GM20431 (cell line): ENCODE data around the gene GAL3ST3.

Experiments
- in situ Hi-C: fragments of 300-500 bp; cut with MseI, MboI; formaldehyde crosslinking; loops from one replicate; pipeline ENCODE4 v1.15.0; 2020; ENCODE audit warnings: low sequenced_read_pairs; ENCODE audit not compliant: unreplicated experiment

The GAL3ST3 gene

DNA sequence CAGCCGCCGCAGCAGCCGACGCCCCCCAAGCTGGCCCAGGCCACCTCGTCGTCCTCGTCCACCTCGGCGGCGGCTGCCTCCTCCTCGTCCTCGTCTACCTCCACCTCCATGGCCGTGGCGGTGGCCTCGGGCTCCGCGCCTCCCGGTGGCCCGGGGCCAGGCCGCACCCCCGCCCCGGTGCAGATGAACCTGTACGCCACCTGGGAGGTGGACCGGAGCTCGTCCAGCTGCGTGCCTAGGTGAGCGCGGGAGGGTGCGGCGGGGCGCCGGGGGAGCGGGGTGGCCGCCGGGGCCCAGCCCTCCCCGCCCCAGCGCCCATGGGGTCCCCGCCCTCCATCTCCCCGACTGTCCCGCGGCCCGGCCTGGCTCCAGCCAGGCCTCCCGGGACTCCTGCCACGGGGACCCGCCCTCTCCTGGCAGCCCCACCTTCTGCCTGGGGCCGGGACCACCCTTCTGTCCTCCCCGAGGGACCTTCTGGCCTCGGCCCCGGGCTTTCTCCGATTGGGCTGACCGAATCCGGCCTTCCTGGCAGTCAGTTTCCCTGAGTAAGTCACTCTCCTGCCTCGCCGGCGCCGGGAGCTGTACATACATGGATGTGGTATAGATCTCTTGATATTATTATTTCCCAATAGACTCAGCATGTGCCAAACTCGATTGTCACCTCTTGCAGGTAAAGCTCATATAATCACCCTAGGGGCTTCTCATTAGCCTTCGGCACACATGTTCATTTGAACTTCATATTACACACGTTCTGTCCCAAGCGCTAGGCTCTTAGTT, 21.8 kb upstream of the GAL3ST3 start:
- in situ Hi-C loops, result no loop called here

DNA sequence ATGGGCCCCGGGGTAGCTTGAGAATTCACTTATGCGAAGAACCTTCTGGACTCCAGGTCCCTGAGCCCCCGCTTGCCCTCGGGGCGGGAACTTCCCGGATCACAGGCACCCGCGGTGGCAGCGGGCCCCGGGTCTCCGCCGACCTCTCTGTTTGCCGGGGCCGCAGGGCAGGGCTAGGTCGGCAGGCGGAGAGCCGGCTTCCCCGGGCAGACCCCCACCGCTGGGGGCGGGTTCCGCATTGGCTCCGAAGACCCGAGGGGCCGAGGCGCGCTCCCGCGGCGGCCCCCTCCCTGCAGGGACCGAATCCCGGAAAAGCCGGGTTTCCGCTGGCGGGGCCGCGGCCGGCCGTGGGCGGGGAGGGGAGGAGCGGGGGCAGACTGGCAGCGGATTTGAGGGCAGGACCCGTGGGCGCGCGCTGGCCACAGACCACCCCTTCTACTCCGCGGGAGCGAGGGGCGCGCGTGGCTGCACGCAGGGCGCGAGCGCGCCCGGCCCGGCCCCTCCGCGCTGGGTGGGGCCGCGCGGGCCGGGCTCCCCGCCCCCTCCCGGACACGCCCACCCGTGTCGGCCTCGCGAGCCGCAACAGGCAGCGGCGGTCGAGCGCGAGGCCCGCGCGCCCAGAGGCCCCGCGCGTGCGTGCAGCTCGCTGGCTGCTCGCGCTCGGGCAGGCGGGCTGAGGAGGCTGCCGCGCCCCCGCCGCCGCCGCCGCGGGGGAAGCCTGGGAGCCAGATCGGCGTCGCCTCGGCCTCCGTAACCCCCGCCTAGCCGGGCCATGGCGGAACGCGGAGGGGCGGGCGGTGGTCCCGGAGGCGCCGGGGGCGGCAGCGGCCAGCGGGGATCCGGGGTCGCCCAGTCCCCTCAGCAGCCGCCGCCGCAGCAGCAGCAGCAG, 21.0 kb upstream of the GAL3ST3 start, which contains the start of gene PACS1:
TSS of gene PACS1 (plus strand) at position 558 of the 889 bp plus-strand sequence. CDS start at position 773, 215 bp downstream.
- in situ Hi-C loops, result loop anchor here (5.0 kb wide), 1 partner anchor 62 kb away; no protein-coding TSS in a partner anchor

DNA sequence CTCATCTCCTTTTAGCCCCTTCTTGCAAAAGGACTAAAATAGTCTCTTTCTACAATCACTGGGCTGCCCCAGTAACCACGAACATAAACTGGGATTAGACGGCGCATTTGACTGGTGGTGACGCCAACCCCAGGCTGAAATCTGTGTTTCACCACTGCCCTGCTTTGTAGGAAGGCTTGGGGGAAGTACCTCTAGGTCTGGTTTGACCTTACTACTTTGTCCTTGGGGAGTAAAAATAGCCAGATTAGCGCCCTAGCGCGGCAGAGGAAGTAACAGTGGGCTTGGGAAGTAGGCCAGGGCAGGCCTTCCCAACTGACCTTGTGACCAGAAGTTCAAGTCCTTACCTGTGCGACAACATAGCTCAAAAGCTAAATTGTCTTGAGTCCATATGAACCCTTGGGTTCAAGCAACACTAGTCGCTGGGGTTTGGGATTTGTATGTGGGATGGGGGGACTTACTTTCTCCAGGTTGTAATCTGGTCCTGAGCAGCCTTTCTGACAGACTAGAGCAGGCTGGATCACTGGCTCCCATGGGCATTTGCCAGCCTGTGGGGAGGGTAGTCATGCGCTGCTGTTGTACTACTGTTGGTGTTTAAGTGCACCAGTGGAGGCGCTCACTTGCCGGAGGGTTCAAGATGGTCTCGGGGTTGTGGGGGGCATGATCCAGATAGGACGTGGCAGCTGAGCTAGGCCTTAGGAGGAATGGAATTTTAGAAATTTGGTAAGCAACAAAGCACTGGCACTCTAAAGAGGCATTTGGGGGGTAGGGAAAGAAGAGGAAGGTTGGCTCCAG, 20.2 kb upstream of the GAL3ST3 start:
- in situ Hi-C loops, result loop anchor here (5.0 kb wide), 1 partner anchor 63 kb away; no protein-coding TSS in a partner anchor

DNA sequence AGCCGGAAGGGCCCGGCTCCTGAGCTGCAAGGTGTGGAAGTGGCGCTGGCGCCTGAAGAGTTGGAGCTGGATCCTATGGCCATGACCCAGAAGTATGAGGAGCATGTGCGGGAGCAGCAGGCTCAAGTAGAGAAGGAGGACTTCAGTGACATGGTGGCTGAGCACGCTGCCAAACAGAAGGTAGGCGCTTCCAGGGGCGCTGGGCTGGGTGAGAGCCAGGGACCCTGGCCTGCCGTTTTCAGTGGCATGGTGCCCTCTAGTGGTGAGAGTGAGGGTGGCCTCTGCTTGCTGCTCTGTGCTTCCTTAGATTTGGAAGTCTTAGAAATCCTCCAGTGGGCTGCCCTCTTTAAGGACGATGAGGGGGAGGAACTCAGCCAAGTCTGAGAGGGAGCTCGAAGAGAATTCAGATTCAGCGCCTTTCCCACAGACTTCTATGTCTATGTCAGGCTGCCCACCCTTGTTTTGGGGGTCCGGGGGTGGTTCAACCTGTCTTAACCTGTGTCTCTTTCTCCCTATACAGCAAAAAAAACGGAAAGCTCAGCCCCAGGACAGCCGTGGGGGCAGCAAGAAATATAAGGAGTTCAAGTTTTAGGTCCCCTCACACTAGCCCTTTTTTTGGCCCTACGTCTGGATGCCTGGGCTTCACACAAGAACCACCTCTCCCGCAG, 19.3 kb upstream of the GAL3ST3 start:
- in situ Hi-C loops, result loop anchor here (5.0 kb wide), 1 partner anchor 64 kb away; no protein-coding TSS in a partner anchor

DNA sequence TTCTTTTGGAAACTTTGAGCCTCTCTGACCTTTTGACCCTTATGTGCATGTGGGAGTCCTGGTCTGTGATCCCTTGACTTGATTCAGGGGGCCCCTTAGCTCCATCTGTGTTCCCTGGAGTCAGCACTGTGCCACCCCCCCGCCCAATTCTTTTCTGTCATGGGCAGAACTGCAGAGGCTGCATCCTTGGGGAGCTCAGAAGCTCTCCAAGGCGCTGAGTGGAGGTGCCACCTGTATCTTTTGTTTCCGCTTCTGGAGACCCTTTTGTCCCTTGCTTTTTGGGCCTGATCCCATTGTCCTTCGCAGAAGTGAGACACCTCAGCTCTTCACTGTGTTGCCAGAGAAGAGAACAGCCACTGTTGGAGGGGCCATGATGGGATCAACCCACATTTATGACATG, 18.7 kb upstream of the GAL3ST3 start:
- in situ Hi-C loops, result loop anchor here (5.0 kb wide), 1 partner anchor 65 kb away; no protein-coding TSS in a partner anchor

DNA sequence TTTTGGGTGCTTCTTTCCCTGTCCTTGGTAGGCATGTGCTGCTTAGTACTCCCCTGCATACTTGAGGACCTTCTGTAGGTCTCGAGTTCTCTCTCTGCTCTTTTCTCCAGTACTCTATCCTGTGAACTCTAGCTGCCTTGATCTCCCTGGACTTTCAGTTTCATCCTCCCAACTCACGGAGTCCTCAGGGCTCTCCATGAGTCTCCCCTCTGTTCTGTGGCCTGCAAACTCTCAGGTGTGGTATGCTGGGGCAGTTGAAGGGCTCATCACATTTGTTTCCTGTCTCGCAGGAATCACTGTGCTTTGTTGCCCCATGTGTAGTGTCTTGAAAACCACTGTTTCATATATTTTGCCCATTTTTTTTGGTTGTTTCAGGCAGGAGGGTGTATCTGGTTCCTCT, 17.8 kb upstream of the GAL3ST3 start:
- in situ Hi-C loops, result loop anchor here (5.0 kb wide), 1 partner anchor 66 kb away; no protein-coding TSS in a partner anchor

DNA sequence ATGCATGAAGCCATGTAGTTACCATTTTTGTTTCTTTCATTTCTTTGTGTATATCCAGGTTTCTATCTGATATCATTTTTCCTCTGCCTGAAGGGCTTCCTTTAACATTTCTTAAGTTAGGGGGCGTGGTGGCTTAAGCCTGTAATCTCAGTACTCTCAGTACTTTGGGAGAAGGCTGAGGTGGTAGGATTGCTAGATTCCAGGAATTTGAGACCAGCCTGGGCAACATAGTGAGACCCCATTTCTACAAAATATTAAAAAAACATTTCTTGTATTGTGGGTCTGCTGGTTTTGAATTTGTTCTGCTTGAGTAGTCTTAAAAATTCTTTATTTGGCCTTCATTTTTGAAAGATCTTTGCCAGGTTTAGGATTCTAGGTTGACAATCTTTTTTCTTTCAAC, 15.6 kb upstream of the GAL3ST3 start:
- in situ Hi-C loops, result no loop called here

DNA sequence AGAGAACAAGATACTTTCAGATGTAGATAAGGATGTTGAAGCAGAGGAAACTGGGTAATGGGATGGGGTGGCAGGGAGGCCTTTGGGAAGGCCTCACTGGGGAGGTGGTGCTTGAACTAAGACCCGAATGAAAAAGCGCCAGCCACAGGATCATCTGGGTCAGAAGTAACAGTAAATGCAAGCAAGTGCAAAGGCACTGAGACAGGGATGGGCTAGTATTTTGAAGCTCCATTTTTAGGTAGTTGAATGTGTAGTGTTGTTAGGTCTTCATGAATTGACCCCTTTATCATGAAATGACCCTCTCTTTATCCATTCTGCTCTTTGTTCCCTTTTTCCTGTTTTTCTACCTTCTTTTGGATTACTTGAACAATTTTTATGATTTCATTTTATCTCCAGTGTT, 14.9 kb upstream of the GAL3ST3 start:
- in situ Hi-C loops, result no loop called here

DNA sequence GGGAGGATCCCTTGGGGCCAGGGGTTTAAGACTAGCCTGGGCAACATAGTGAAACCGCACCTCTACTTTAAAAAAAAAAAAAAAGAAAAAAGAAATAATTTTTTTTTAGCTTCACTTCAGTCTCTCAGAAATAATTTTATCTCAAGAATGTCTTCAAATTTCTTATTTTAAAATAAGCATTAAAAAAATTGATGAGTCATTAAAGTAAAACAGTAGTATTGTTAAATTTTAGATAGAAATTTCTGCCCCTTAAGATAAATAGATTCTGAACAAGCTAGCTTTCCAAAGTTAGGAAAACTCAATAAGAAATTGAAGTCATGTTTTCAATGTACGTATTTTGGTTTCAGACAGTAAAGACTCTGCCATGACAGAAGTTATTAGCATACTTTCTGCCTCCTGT, 13.4 kb upstream of the GAL3ST3 start:
- in situ Hi-C loops, result no loop called here

DNA sequence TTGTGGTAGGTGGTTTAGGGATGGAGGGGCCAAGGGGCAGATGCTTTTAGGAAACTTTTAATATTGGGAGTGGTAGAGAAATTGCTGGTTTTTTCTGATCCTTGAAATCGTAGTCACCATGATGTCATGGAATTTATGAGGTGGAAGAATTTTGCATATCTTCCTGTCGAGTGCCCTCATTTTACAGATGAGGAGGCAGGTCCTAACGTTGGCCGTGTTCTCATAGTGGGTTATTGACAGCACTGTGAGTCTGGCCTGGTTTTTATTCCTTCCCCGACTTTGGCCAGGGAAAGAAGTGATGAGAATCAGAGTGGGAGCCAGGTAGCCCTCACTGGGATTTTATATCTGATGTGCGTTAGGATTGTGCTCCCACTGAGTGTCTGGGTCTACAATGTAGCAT, 12.3 kb upstream of the GAL3ST3 start:
- in situ Hi-C loops, result no loop called here

DNA sequence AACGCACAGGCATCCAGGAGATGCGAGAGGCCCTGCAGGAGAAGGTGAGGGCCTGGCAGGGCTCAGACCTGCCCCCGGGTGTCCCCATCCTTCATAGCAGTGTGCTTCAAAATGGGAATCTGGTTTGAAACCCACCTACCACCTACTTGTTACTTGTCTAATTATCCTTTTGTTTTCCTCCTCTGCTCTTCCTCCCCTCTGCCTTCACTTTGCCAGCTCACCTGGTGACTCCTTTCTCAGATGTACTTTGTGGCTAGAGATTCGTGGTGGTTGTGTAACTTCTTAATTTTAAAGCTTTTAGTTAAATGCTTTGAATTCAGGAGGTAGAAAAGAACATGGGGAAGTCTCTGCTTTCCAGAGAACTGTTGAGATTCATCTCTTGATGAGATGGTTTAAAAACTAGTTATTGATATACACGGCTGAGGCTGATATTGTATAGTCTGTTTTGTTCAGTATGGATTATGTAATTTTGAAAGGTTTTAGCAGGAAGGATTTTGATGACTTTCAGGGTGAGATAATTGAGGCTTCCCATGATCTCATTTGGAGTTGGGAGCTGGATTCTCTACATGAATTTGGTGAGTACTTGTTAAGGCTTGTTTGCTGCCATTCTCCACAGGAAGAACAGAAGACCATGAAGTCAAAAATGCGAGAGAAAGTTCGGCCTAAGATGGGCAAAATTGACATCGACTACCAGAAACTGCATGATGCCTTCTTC, 11.2 kb upstream of the GAL3ST3 start:
- in situ Hi-C loops, result no loop called here

DNA sequence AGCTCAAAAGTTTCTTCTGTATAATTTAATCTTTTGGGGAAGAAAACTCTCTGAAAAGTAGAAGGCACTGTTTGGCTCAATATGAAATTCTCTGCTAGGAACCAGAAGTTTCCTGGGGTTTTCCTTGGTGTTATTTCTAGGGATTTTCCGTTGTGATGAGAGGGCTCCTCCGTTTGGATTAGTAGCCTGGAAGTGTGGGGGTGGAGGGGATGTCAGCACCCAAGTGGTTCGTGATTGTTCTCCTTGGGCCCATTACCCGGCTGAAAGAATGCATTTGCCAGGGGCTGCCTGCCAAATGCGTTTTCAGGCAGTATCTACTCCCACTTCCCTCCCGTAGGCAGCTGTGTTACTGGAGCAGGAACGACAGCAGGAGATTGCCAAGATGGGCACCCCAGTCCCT, 7.5 kb upstream of the GAL3ST3 start:
- in situ Hi-C loops, result no loop called here

DNA sequence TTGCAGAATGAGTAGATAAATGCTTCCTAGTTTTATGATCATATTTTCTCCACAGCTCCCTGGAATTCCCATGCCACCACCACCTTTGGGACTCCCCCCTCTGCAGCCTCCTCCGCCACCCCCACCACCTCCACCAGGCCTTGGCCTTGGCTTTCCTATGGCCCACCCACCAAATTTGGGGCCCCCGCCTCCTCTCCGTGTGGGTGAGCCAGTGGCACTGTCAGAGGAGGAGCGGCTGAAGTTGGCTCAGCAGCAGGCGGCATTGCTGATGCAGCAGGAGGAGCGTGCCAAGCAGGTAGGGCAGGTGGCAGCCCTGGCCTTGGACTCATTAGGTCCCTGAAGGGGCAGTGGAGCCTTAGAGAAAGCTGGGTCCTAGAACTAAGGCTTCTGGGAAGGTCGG, 6.1 kb upstream of the GAL3ST3 start:
- in situ Hi-C loops, result no loop called here

DNA sequence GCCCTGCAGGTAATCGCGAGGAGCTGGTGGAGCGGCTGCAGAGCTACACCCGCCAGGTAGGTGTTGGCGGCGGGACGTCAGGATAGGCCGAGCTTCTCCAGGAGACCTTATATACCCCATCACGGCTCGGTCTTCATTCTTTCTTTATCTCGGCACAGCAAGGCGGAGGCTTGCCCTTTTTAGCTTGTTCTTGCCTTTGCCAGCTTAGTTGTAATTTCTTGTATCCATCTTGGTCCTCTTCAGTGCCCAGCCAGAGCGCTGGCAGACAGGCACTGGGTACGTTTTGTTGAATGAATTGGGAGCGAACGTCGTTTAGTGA, 3.7 kb upstream of the GAL3ST3 start:
- in situ Hi-C loops, result no loop called here

DNA sequence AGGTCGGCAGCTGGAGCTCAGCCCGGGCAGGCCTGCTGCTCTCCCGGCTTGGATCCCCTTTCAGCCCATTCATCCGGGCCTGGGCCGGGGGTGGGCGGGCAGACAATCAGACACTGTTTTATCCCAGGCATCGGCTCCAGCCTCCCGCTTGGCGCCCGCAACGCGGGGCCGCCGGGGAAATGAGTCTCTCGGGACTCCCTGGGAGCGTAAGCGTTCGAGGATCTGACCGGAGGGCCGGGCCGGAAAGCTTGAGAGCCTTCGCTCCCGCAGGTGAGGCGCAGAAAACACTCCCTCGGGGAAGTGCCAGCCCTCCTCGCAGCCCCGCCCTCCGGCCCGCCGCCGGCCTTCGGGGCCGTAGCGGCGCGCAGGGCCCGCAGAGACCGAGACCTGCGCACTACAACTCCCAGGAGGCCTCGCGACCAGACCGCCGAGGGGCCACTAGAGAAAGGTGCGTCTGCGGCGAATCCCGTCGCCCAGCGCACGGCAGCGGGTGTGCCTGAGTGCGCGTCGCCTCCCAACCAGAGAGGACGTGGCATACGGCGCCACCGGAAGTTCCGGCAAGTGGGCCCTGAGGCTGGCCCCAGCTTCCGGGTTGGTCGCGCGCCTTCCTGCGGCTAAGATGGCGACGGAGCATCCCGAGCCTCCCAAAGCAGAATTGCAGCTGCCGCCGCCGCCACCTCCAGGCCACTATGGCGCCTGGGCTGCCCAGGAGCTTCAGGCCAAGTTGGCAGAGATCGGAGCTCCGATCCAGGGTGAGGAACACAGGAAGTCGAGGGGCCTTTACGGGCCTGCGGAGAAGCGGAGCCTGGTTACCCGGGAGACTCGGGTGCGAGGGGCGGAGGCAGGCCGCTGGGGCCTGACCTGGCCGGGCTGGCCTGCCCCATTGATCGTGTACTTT, 3.1 kb upstream of the GAL3ST3 start, which contains the start of gene SF3B2:
TSS of gene SF3B2 (plus strand) at position 599 of the 898 bp plus-strand sequence. CDS start at position 620, 21 bp downstream.
- in situ Hi-C loops, result no loop called here

DNA sequence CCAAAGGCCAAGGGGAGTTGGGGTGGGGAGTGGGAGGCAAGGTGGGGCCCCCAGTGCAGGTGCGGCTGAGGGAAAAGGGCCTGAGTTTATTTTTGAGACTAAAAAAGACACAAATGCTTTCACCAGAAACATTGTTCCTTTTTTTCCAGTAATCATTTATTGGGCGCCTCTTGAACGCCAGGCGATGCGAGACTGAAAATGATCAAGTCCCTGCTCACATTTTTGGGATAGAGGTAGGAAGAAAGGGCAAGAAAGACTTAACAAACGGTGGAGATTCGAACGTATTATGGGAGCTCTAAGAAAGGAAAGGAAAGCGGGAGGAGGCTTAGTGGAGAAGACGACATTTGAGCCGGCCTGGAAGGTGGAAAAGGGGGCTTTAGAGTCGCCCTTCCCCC, 2.4 kb upstream of the GAL3ST3 start:
- in situ Hi-C loops, result no loop called here

DNA sequence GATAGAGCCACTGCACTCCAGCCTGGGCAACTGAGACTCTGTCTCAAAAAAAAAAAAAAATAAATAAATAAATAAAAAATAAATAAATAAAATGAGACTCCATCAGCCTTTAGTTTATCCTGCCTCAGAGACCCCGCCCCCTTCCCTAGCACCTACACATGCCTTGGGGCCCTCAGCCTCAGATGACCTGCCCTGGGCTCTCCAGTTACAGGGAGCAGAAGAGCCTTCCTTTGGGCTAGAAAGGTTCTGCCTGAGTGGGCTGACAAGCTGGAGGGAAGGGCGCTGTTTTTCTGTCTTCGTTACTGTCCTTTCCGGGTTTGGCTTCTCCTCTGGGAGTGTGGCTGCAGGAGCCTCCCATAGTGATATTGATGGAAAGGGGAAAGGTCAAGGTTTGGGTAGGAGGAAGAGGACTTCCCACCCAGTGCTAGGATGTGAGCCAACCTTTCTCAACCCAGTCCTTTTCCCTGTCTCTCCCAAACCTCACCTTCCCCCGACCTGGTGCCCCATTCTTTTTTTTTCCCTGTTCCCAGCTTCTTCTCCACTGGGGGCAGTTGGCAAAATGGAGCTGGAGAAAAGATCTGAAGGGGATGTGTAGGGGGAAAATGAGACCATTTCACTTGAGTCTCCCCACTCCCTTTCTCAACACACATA, 1.7 kb upstream of the GAL3ST3 start:
- in situ Hi-C loops, result no loop called here
